ENCODE results near the gene LRMDA.

GRCh38 chr10:76285012-76285411 is 853.6 kb downstream of the LRMDA start:
- no peak for TF ChIP-seq EZH2 (IDR thresholded peaks at IDR 0.05; ENCODE audit: borderline replicate concordance, low read depth, low read length, severe bottlenecking)
- TF ChIP-seq, protein P1, sequence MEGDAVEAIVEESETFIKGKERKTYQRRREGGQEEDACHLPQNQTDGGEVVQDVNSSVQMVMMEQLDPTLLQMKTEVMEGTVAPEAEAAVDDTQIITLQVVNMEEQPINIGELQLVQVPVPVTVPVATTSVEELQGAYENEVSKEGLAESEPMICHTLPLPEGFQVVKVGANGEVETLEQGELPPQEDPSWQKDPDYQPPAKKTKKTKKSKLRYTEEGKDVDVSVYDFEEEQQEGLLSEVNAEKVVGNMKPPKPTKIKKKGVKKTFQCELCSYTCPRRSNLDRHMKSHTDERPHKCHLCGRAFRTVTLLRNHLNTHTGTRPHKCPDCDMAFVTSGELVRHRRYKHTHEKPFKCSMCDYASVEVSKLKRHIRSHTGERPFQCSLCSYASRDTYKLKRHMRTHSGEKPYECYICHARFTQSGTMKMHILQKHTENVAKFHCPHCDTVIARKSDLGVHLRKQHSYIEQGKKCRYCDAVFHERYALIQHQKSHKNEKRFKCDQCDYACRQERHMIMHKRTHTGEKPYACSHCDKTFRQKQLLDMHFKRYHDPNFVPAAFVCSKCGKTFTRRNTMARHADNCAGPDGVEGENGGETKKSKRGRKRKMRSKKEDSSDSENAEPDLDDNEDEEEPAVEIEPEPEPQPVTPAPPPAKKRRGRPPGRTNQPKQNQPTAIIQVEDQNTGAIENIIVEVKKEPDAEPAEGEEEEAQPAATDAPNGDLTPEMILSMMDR (IDR thresholded peaks at IDR 0.05; ENCODE audit: borderline replicate concordance, extremely low read depth, low read length, poor library complexity, severe bottlenecking): no peak

Data from DND-41 (cell line).